K562 (cell line): ENCODE results near the gene NQO2. TPM values are rescaled to one million over a fixed set of nuclear protein-coding genes. Genes with fewer than 3 reads are reported as not detected.
A peak's percentile ranks its signal among the peaks of the same experiment; 100 is the strongest.

Experiments used
- CEBPB ChIP-seq: fragments of 450-650 bp; IDR thresholded peaks from 2 replicates; pipeline ENCODE4 v1.6.1; 2016; ENCODE audit warnings: missing genetic modification characterization, missing compliant biosample characterization
- CHCHD3 ChIP-seq: fragments of 250-450 bp; sonication (Bioruptor Pico); IDR thresholded peaks from 2 replicates; pipeline ENCODE4 v2.1.2; 2022; ENCODE audit warnings: mild to moderate bottlenecking
- DACH1 ChIP-seq: fragments of 450-650 bp; IDR thresholded peaks from 2 replicates; pipeline ENCODE4 v1.6.1; 2018; ENCODE audit not compliant: partially characterized antibody
- FOXK2 ChIP-seq, 2 experiments: fragments of 450-650 bp; IDR thresholded peaks in 1 of 2; conservative IDR thresholded peaks in 1 of 2; 2 replicates each; pipeline ENCODE4 v1.6.1; 2016; ENCODE audit warnings: low read depth in 2 of 2, mild to moderate bottlenecking in 1 of 2
- MEF2D ChIP-seq: conservative IDR thresholded peaks from 2 replicates; pipeline ENCODE4 v1.6.1; 2016; ENCODE audit warnings: low read depth, missing genetic modification characterization, missing compliant biosample characterization
- MEIS2 ChIP-seq: fragments of 450-650 bp; IDR thresholded peaks from 2 replicates; pipeline ENCODE4 v1.6.1; 2014; ENCODE audit warnings: mild to moderate bottlenecking; ENCODE audit not compliant: partially characterized antibody
- MTA3 ChIP-seq: fragments of 450-650 bp; formaldehyde crosslinking; IDR thresholded peaks from 2 replicates; pipeline ENCODE4 v1.6.1; 2017; ENCODE audit warnings: mild to moderate bottlenecking, borderline replicate concordance
- SETDB1 ChIP-seq: IDR thresholded peaks from one replicate; pipeline ENCODE4 v1.6.1; 2012; ENCODE audit warnings: low read length, control low read depth, inconsistent platforms
- SOX6 ChIP-seq: fragments of 450-650 bp; IDR thresholded peaks from 2 replicates; pipeline ENCODE4 v1.6.1; 2014; ENCODE audit warnings: mild to moderate bottlenecking
- TBL1XR1 ChIP-seq, 2 experiments: IDR thresholded peaks; 2 replicates each; pipeline ENCODE4 v1.6.1; 2012; ENCODE audit warnings: improper control_type of control experiment in 2 of 2, low read length in 2 of 2, mild to moderate bottlenecking in 1 of 2
- TCFL5 ChIP-seq: fragments of 250-450 bp; sonication (Bioruptor Pico); conservative IDR thresholded peaks from 2 replicates; pipeline ENCODE4 v1.6.1; 2021; ENCODE audit warnings: mild to moderate bottlenecking, moderate library complexity, matching md5 sums
- TEAD4 ChIP-seq, 2 experiments: sonication (generic) in 1 of 2; formaldehyde crosslinking in 1 of 2; IDR thresholded peaks; 2 replicates each; pipeline versions ENCODE4 v1.6.1 to v1.8.0; 2012 to 2022; ENCODE audit warnings: borderline replicate concordance in 1 of 2, inconsistent platforms in 1 of 2, low read length in 1 of 2, mild to moderate bottlenecking in 1 of 2, missing genetic modification reagents in 1 of 2
- TRIM24 ChIP-seq, 2 experiments: fragments of 450-650 bp; IDR thresholded peaks; 2 replicates each; pipeline ENCODE4 v1.6.1; 2016
- ZNF830 ChIP-seq: fragments of 250-450 bp; sonication (Bioruptor Pico); IDR thresholded peaks from 2 replicates; pipeline ENCODE4 v1.5.0; 2021; ENCODE audit warnings: mild to moderate bottlenecking
- polyA plus RNA-seq, 8 experiments: library from polyadenylated mRNA; depleted of rRNA in 4 of 8; stranded (reverse) in 5 of 8; unstranded in 3 of 8; fragments of >200 nt; fragmentation: Nextera tagmentation in 2 of 8; fragmentation: Illumina TruSeq in 1 of 8; extraction: Ambion mirVana in 2 of 8; extraction: Trizol in 1 of 8; gene quantifications; 2 replicates each; pipeline versions ENCODE4 v1.2.1 to v1.2.3, GENCODE V29; 2011 to 2014; ENCODE audit warnings: inconsistent platforms in 1 of 8, missing spikeins in 1 of 8
- total RNA-seq, 7 experiments: library from RNA; depleted of rRNA in 6 of 7; stranded (reverse); fragments of >200 nt in 6 of 7; fragmentation: Illumina TruSeq in 2 of 7; extraction: Trizol in 2 of 7; gene quantifications; 2 replicates each; pipeline versions ENCODE4 v1.2.1 to v1.2.3, GENCODE V29; 2011 to 2021; ENCODE audit warnings: low replicate concordance in 1 of 7
- TF ChIP-seq, protein P1 (sequence below), 2 experiments: fragments of 450-650 bp in 1 of 2; sonication (generic) in 1 of 2; formaldehyde crosslinking in 1 of 2; IDR thresholded peaks; 2 replicates each; pipeline versions ENCODE4 v1.7.1 to v1.9.0; 2016 to 2022; ENCODE audit warnings: inconsistent platforms in 1 of 2, mild to moderate bottlenecking in 1 of 2, missing genetic modification reagents in 1 of 2
- TF ChIP-seq, protein P2 (sequence below), 2 experiments: fragments of 150-350 bp in 1 of 2; IDR thresholded peaks; 2 replicates each; pipeline ENCODE4 v1.6.1; 2012 to 2016; ENCODE audit warnings: low read depth in 2 of 2, low read length in 2 of 2, mild to moderate bottlenecking in 1 of 2, moderate library complexity in 1 of 2

The NQO2 gene
- total and polyA plus RNA-seq, 9 of the 15 experiments (the other 6 are each of a cell fraction or from before 2014, with no cell fraction given), result 54.6 to 214 (median 116) TPM

DNA sequence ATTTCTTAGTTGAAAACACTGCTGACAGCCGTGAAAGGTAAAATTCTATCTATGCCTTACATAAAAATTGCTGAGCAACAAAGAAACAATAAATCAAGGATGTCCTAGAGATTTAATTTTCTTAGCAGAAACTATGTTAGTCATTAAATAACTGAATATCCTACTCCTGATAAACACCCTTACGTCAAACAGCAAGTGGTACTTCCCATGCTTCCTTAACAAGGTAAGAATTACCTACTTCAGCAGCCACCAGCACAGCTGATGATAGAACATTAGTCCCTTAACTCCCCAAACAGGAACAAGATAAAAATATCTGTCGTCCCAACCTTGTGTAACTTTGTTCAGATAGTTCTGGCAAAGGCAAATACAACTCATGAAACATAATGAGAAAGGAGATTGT is 37.1 kb upstream of the NQO2 start (continued):
- TF ChIP-seq, protein P1, sequence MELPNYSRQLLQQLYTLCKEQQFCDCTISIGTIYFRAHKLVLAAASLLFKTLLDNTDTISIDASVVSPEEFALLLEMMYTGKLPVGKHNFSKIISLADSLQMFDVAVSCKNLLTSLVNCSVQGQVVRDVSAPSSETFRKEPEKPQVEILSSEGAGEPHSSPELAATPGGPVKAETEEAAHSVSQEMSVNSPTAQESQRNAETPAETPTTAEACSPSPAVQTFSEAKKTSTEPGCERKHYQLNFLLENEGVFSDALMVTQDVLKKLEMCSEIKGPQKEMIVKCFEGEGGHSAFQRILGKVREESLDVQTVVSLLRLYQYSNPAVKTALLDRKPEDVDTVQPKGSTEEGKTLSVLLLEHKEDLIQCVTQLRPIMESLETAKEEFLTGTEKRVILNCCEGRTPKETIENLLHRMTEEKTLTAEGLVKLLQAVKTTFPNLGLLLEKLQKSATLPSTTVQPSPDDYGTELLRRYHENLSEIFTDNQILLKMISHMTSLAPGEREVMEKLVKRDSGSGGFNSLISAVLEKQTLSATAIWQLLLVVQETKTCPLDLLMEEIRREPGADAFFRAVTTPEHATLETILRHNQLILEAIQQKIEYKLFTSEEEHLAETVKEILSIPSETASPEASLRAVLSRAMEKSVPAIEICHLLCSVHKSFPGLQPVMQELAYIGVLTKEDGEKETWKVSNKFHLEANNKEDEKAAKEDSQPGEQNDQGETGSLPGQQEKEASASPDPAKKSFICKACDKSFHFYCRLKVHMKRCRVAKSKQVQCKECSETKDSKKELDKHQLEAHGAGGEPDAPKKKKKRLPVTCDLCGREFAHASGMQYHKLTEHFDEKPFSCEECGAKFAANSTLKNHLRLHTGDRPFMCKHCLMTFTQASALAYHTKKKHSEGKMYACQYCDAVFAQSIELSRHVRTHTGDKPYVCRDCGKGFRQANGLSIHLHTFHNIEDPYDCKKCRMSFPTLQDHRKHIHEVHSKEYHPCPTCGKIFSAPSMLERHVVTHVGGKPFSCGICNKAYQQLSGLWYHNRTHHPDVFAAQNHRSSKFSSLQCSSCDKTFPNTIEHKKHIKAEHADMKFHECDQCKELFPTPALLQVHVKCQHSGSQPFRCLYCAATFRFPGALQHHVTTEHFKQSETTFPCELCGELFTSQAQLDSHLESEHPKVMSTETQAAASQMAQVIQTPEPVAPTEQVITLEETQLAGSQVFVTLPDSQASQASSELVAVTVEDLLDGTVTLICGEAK (IDR thresholded peaks at IDR 0.05), result no peak
- TF ChIP-seq, protein P1 (CRISPR knock-in tag; IDR thresholded peaks at IDR 0.05), result no peak
- TF ChIP-seq CEBPB (tag), result peak; percentile 45; the same call in 1 of the 2 replicates
- TF ChIP-seq TCFL5, result no peak
- TF ChIP-seq, protein P2, sequence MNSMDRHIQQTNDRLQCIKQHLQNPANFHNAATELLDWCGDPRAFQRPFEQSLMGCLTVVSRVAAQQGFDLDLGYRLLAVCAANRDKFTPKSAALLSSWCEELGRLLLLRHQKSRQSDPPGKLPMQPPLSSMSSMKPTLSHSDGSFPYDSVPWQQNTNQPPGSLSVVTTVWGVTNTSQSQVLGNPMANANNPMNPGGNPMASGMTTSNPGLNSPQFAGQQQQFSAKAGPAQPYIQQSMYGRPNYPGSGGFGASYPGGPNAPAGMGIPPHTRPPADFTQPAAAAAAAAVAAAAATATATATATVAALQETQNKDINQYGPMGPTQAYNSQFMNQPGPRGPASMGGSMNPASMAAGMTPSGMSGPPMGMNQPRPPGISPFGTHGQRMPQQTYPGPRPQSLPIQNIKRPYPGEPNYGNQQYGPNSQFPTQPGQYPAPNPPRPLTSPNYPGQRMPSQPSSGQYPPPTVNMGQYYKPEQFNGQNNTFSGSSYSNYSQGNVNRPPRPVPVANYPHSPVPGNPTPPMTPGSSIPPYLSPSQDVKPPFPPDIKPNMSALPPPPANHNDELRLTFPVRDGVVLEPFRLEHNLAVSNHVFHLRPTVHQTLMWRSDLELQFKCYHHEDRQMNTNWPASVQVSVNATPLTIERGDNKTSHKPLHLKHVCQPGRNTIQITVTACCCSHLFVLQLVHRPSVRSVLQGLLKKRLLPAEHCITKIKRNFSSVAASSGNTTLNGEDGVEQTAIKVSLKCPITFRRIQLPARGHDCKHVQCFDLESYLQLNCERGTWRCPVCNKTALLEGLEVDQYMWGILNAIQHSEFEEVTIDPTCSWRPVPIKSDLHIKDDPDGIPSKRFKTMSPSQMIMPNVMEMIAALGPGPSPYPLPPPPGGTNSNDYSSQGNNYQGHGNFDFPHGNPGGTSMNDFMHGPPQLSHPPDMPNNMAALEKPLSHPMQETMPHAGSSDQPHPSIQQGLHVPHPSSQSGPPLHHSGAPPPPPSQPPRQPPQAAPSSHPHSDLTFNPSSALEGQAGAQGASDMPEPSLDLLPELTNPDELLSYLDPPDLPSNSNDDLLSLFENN (IDR thresholded peaks at IDR 0.05; ENCODE audit: low read depth in 2 of 2, low read length in 2 of 2), result no peak
- TF ChIP-seq ZNF830 (CRISPR knock-in tag), result no peak
- peak; percentile 27 for TF ChIP-seq DACH1
- TF ChIP-seq SETDB1, result no peak
- no peak for TF ChIP-seq MEF2D (tag)
- TF ChIP-seq CHCHD3 (CRISPR knock-in tag), result 0 out of 2 replicates have a peak, but pooled peaks have one; percentile 25
- 0 out of 4 replicates have a peak, but pooled peaks of 1 of the 2 experiments have one; percentile 13 for TF ChIP-seq FOXK2 (conservative IDR thresholded peaks at IDR 0.05 in 1 of 2, IDR thresholded peaks at IDR 0.05 in 1 of 2; ENCODE audit: low read depth in 2 of 2)
- TF ChIP-seq SOX6, result peak; percentile 54; the same call in 1 of the 2 replicates
- peak in 1 of 2 experiments; percentile 36; a peak in 2 of 4 replicates for TF ChIP-seq TRIM24 (IDR thresholded peaks at IDR 0.05)
- TF ChIP-seq MEIS2, result peak; percentile 71
- peak; percentile 84 for TF ChIP-seq TEAD4 (IDR thresholded peaks at IDR 0.05; ENCODE audit: low read length)
- TF ChIP-seq TEAD4 (CRISPR knock-in tag; IDR thresholded peaks at IDR 0.05; ENCODE audit: borderline replicate concordance), result no peak
- TF ChIP-seq TBL1XR1 (IDR thresholded peaks at IDR 0.05; ENCODE audit: low read length in 2 of 2), result peak in 1 of 2 experiments; percentile 50; a peak in 1 of 4 replicates
- TF ChIP-seq MTA3, result 0 out of 2 replicates have a peak, but pooled peaks have one; percentile 19
